ENCODE data around the gene PRKG2. TPM values are rescaled to one million over a fixed set of nuclear protein-coding genes. Genes with fewer than 3 reads are reported as not detected.

The PRKG2 gene
- total and polyA plus RNA-seq, 8 donors: 0.59 to 4.9 (median 0.90) TPM

DNA sequence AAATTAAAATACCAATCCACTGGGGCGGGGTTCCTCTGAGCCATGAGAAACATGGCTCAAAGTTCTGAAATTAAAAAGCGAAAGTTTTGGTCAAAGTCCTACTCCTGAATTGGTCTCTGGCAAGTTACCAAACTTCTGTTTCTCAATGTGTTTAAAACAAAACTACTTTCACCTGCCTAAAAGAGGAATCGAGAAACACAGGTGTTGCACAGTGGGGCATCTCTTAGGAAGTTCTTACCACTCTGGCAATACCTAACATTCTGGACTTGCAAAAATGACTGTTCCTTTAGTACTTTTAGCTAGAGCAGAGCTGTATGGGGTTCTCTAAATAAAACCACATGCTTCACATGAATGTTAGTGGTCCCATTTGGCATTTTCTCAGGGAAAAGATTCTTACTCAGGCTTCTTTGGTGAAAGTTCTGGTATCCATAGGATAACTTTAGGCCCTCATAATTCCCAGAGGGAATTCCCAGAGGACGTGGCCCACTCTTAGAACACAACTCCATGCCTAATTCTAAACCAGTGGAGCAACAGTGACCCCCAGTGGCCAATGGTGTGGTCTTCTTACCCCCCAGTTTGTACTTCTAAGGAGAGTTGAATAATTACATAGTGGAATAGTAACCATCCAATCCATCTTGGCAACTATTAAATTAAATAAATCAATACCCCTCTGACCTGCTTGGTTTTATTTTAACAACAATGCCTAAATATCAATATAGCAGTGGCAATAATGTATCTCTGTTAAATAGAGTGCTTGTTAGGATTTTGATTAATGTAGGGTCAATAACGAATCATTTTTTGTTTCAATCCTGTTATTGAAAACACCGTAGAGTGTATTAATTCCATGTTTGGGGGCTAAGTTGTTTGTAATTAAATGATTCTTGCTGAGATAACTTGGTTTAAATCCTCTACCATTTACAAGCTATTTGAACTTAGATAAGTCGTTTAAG, 162.6 kb downstream of the PRKG2 start:
- ATAC-seq (peak; percentile 75 to 93 (median 86)), FAIRE-seq (no peak), DNase-seq (peak in 5 of 6 donors; percentile 19 to 72 (median 55))
- WGBS, 2 donors: 29% methylated on average over 7 of the region's 7 CpGs
- H3K4me3 ChIP-seq: no peak overlapping the region
- H3K36me3 ChIP-seq: no peaks in the 10 kb centered on the region
- intact Hi-C loops (cut with DNase I): loop anchor here in 2 of 3 donors (5.0 to 10.0 kb wide), 2 partner anchors 678 to 690 kb away; no protein-coding TSS in a partner anchor
- no peak overlapping the region for H3K27ac ChIP-seq
- peaks cover 0 to 6% (median 0%) of the 10 kb centered on the region in 3 donors for H3K4me1 ChIP-seq
- TF ChIP-seq, protein P1, sequence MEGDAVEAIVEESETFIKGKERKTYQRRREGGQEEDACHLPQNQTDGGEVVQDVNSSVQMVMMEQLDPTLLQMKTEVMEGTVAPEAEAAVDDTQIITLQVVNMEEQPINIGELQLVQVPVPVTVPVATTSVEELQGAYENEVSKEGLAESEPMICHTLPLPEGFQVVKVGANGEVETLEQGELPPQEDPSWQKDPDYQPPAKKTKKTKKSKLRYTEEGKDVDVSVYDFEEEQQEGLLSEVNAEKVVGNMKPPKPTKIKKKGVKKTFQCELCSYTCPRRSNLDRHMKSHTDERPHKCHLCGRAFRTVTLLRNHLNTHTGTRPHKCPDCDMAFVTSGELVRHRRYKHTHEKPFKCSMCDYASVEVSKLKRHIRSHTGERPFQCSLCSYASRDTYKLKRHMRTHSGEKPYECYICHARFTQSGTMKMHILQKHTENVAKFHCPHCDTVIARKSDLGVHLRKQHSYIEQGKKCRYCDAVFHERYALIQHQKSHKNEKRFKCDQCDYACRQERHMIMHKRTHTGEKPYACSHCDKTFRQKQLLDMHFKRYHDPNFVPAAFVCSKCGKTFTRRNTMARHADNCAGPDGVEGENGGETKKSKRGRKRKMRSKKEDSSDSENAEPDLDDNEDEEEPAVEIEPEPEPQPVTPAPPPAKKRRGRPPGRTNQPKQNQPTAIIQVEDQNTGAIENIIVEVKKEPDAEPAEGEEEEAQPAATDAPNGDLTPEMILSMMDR (IDR thresholded peaks at IDR 0.05): peak; percentile 40 to 67 (median 42)
- H3K9me3 ChIP-seq: no peaks in the 10 kb centered on the region
- H3K27me3 ChIP-seq: no peaks in the 10 kb centered on the region

- FAIRE-seq: no peak
- DNase-seq: no peak
- WGBS, 2 donors: 27 to 40% methylated on average over 3 of the region's 3 CpGs
- H3K27ac ChIP-seq: no peak overlapping the region
- TF ChIP-seq, protein P1 (IDR thresholded peaks at IDR 0.05): no peak
- peaks cover 0 to 6% (median 0%) of the 10 kb centered on the region in 3 donors for H3K4me1 ChIP-seq
- H3K27me3 ChIP-seq: peaks cover 0 to 4% (median 0%) of the 10 kb centered on the region in 4 donors
- no peaks in the 10 kb centered on the region for H3K36me3 ChIP-seq
- intact Hi-C loops (cut with DNase I): loop anchor here in 2 of 3 donors (5.0 to 10.0 kb wide), 2 partner anchors 675 to 688 kb away; no protein-coding TSS in a partner anchor
- no peak for ATAC-seq
- H3K9me3 ChIP-seq: no peaks in the 10 kb centered on the region
- H3K4me3 ChIP-seq: no peak overlapping the region
Measured at GRCh38 chr4:81049907-81050306, 165.1 kb downstream of the PRKG2 start.

DNA sequence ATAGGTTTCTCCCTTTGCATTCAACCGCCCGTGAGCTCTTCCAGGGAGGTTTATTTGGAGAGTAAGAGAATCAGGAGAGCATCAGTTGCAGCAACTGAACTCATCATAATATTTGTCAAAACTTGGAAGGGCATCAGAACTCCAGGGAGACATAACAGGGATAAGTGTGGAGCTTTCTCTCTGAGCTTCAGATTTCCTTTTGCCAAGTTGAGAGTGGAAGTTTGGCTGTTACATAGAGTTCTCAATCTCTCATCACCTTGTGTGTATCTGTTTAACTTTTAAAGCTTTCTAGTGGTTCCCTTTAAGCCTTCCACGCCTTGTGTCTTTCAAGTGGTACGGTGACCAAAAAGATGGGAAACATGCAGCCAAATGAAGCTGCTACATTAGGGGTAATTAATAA, 165.7 kb downstream of the PRKG2 start:
- no peak for DNase-seq
- H3K4me3 ChIP-seq: no peak overlapping the region
- no peak for ATAC-seq
- intact Hi-C loops (cut with DNase I): no loop called here
- peaks cover 0 to 10% (median 0%) of the 10 kb centered on the region in 4 donors for H3K27me3 ChIP-seq
- WGBS, 2 donors: 75 to 81% methylated on average over 4 of the region's 4 CpGs
- no peaks in the 10 kb centered on the region for H3K9me3 ChIP-seq
- TF ChIP-seq, protein P1 (IDR thresholded peaks at IDR 0.05): no peak
- FAIRE-seq: no peak
- peaks cover 0 to 6% (median 0%) of the 10 kb centered on the region in 3 donors for H3K4me1 ChIP-seq
- H3K27ac ChIP-seq: no peak overlapping the region
- no peaks in the 10 kb centered on the region for H3K36me3 ChIP-seq

GRCh38 chr4:81042578-81043365, 172.2 kb downstream of the PRKG2 start:
- H3K27me3 ChIP-seq: peaks cover 0 to 14% (median 0%) of the 10 kb centered on the region in 4 donors
- H3K9me3 ChIP-seq: no peaks in the 10 kb centered on the region
- no peak overlapping the region for H3K4me3 ChIP-seq
- TF ChIP-seq, protein P1 (IDR thresholded peaks at IDR 0.05): no peak
- intact Hi-C loops (cut with DNase I): no loop called here
- no peaks in the 10 kb centered on the region for H3K36me3 ChIP-seq
- ATAC-seq (no peak), DNase-seq (no peak), FAIRE-seq (no peak)
- no peak overlapping the region for H3K27ac ChIP-seq
- no peaks in the 10 kb centered on the region for H3K4me1 ChIP-seq
- WGBS, 2 donors: 56 to 70% methylated on average over 5 of the region's 5 CpGs

Measured in pancreas (tissue), 10 donors.